WTC11 (cell line): Measurements from ENCODE around the gene CRAMP1.

ENCODE experiments used
- CTCF ChIP-seq: fragments of 200-600 bp; IDR thresholded peaks from 2 replicates; pipeline ENCODE4 v1.8.0; 2022; ENCODE audit warnings: antibody characterized with exemption
- FOXJ3 ChIP-seq: sonication (generic); formaldehyde crosslinking; IDR thresholded peaks from 2 replicates; pipeline ENCODE4 v1.9.0; 2021; ENCODE audit warnings: missing genetic modification reagents, mild to moderate bottlenecking, borderline replicate concordance
- GTF2I ChIP-seq: fragments of 250-450 bp; sonication (Bioruptor Pico); conservative IDR thresholded peaks from 2 replicates; pipeline ENCODE4 v1.4.0; 2021; ENCODE audit warnings: mild to moderate bottlenecking
- NR2C2 ChIP-seq: sonication (generic); formaldehyde crosslinking; IDR thresholded peaks from 2 replicates; pipeline ENCODE4 v1.8.0; 2022; ENCODE audit warnings: mild to moderate bottlenecking, missing genetic modification reagents
- PREB ChIP-seq: sonication (generic); formaldehyde crosslinking; IDR thresholded peaks from 2 replicates; pipeline ENCODE4 v1.8.1; 2022; ENCODE audit warnings: mild to moderate bottlenecking, missing genetic modification reagents, moderate library complexity, borderline replicate concordance
- TF ChIP-seq, protein P1 (sequence below): sonication (generic); formaldehyde crosslinking; IDR thresholded peaks from 2 replicates; pipeline ENCODE4 v1.8.1; 2023; ENCODE audit warnings: mild to moderate bottlenecking, moderate library complexity, missing genetic modification reagents

DNA sequence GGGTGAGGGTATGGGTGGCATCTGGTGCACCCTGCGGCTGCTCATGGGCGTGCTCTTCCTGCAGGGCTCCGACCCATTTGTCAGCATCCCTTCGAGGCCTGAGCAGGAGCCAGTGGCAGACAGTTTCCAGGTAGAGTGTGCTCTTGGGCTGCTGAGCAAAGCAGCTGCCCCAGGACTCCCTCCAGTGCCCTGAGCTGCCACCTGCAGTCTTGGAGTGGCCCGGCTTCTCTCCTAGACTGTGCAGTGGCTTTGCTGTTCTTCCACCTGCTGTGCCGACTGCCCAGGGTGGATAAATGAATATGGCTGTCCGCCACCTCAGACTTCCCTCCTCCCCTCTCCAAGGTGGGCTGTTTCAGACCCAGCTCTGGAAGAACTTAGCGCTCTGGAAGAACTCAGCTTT is 55.1 kb downstream of the CRAMP1 start:
- no peak for TF ChIP-seq PREB
- TF ChIP-seq NR2C2: no peak
- TF ChIP-seq CTCF: no peak
- no peak for TF ChIP-seq GTF2I (CRISPR knock-in tag)
- no peak for TF ChIP-seq FOXJ3 (CRISPR knock-in tag)
- TF ChIP-seq, protein P1, sequence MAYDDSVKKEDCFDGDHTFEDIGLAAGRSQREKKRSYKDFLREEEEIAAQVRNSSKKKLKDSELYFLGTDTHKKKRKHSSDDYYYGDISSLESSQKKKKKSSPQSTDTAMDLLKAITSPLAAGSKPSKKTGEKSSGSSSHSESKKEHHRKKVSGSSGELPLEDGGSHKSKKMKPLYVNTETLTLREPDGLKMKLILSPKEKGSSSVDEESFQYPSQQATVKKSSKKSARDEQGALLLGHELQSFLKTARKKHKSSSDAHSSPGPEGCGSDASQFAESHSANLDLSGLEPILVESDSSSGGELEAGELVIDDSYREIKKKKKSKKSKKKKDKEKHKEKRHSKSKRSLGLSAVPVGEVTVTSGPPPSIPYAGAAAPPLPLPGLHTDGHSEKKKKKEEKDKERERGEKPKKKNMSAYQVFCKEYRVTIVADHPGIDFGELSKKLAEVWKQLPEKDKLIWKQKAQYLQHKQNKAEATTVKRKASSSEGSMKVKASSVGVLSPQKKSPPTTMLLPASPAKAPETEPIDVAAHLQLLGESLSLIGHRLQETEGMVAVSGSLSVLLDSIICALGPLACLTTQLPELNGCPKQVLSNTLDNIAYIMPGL (CRISPR knock-in tag): no peak
